ENCODE results near the gene FBXL17. TPM values are rescaled to one million over a fixed set of nuclear protein-coding genes. Genes with fewer than 3 reads are reported as not detected.
A peak's percentile ranks its signal among the peaks of the same experiment; 100 is the strongest.
"Not testable (repeated sequence)": the region's sequence is repeated elsewhere in the genome, so short reads cannot be mapped to it uniquely, and the experiment has no call there.

The FBXL17 gene
- total RNA-seq, 1 experiment from 2014 or later: 3.5 TPM

- H3K4me1 Mint-ChIP-seq; H3K27ac Mint-ChIP-seq; POLR2A ChIA-PET; CTCF ChIA-PET; H3K27me3 Mint-ChIP-seq (ENCODE audit: low read depth); H3K4me3 Mint-ChIP-seq; H3K36me3 Mint-ChIP-seq; H3K9me3 Mint-ChIP-seq; ATAC-seq: not testable (repeated sequence)
- peak; percentile 28 for DNase-seq (ENCODE audit: low spot score)
These were observed 107.8 kb downstream of the FBXL17 start for GRCh38 chr5:108274080-108274479.

DNA sequence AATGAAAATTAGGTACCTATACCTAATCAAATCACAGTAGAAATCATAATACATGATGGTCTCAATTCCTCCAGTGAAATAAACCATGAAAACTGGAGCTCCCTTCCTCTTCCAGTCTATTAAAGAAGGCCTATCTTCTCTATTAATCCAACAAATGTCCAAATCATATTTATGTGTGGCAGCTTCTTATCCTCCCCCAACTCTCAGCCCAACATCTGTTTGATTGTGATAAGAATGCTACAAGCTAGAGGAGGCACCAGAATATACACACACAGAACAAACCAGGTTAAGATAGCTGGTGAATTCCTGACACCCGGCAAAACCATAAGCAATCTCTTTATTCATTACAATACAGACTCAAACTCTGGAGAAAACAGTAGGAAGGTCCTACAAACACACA is 110.8 kb downstream of the FBXL17 start:
- Mint-ChIP-seq H3K36me3 (no peaks in the 10 kb centered on the region), H3K4me1 (peaks cover 5% of the 10 kb centered on the region), H3K27me3 (ENCODE audit: low read depth) (no peaks in the 10 kb centered on the region; the same call in 1 of the 2 replicates), H3K27ac (no peak overlapping the region), H3K4me3 (no peak overlapping the region), H3K9me3 (peaks cover 3% of the 10 kb centered on the region)
- ChIA-PET POLR2A (no interaction called here), CTCF (interaction anchor here (2.0 kb wide), 1 partner anchor 10 kb away, joined by 15 read pairs; no protein-coding TSS in a partner anchor)
- no peak for TF ChIP-seq SP1 (CRISPR knock-in tag; conservative IDR thresholded peaks at IDR 0.05)
- TF ChIP-seq, protein P1, sequence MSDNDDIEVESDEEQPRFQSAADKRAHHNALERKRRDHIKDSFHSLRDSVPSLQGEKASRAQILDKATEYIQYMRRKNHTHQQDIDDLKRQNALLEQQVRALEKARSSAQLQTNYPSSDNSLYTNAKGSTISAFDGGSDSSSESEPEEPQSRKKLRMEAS (CRISPR knock-in tag; IDR thresholded peaks at IDR 0.05): no peak
- TF ChIP-seq FOXJ3 (CRISPR knock-in tag; IDR thresholded peaks at IDR 0.05; ENCODE audit: borderline replicate concordance): no peak
- TF ChIP-seq USF2 (CRISPR knock-in tag; IDR thresholded peaks at IDR 0.05): no peak
- no peak for TF ChIP-seq IRF2 (CRISPR knock-in tag; IDR thresholded peaks at IDR 0.05; ENCODE audit: borderline replicate concordance, low read depth)
- TF ChIP-seq ATF1 (CRISPR knock-in tag; IDR thresholded peaks at IDR 0.05): no peak
- no peak for TF ChIP-seq NFE2L1 (CRISPR knock-in tag; IDR thresholded peaks at IDR 0.05)
- TF ChIP-seq SMAD4 (CRISPR knock-in tag; IDR thresholded peaks at IDR 0.05): no peak
- ATAC-seq (no peak), DNase-seq (ENCODE audit: low spot score) (no peak)

DNA sequence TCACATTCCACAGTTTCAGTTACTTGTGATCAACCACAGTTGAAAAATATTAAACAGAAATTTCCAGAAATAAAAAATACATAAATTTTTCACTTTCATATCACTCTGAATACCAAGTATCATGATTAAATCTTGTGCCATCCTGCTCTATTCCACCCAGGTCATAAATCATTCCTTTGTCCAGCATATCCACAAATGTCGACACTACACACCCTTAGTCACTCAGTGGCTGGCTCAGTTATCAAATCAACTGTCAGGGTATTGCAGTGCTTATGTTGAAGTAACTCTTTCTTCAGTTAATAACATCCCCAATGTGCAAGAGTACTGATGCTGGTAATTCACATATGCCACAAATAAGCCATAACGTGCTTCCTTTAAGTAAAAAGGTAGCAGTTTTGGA is 115.7 kb downstream of the FBXL17 start:
- no peak overlapping the region for H3K27ac Mint-ChIP-seq
- no peaks in the 10 kb centered on the region for H3K36me3 Mint-ChIP-seq
- H3K9me3 Mint-ChIP-seq: no peaks in the 10 kb centered on the region
- DNase-seq (ENCODE audit: low spot score) (no peak), ATAC-seq (no peak)
- CTCF ChIA-PET: no interaction called here
- H3K4me1 Mint-ChIP-seq: no peaks in the 10 kb centered on the region
- H3K4me3 Mint-ChIP-seq: no peak overlapping the region
- POLR2A ChIA-PET: no interaction called here
- no peaks in the 10 kb centered on the region for H3K27me3 Mint-ChIP-seq (ENCODE audit: low read depth)
- no peak for TF ChIP-seq KAT7 (CRISPR knock-in tag; IDR thresholded peaks at IDR 0.05; ENCODE audit: borderline replicate concordance)
- TF ChIP-seq ZNF671 (CRISPR knock-in tag; IDR thresholded peaks at IDR 0.05): no peak
- TF ChIP-seq, protein P2, sequence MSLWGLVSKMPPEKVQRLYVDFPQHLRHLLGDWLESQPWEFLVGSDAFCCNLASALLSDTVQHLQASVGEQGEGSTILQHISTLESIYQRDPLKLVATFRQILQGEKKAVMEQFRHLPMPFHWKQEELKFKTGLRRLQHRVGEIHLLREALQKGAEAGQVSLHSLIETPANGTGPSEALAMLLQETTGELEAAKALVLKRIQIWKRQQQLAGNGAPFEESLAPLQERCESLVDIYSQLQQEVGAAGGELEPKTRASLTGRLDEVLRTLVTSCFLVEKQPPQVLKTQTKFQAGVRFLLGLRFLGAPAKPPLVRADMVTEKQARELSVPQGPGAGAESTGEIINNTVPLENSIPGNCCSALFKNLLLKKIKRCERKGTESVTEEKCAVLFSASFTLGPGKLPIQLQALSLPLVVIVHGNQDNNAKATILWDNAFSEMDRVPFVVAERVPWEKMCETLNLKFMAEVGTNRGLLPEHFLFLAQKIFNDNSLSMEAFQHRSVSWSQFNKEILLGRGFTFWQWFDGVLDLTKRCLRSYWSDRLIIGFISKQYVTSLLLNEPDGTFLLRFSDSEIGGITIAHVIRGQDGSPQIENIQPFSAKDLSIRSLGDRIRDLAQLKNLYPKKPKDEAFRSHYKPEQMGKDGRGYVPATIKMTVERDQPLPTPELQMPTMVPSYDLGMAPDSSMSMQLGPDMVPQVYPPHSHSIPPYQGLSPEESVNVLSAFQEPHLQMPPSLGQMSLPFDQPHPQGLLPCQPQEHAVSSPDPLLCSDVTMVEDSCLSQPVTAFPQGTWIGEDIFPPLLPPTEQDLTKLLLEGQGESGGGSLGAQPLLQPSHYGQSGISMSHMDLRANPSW (CRISPR knock-in tag; conservative IDR thresholded peaks at IDR 0.05; ENCODE audit: low read depth): no peak
- TF ChIP-seq, protein P3, sequence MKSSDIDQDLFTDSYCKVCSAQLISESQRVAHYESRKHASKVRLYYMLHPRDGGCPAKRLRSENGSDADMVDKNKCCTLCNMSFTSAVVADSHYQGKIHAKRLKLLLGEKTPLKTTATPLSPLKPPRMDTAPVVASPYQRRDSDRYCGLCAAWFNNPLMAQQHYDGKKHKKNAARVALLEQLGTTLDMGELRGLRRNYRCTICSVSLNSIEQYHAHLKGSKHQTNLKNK (CRISPR knock-in tag; IDR thresholded peaks at IDR 0.05): no peak
- no peak for TF ChIP-seq CREM (CRISPR knock-in tag; IDR thresholded peaks at IDR 0.05)
- TF ChIP-seq ERG (CRISPR knock-in tag; IDR thresholded peaks at IDR 0.05): no peak
- no peak for TF ChIP-seq JAZF1 (CRISPR knock-in tag; IDR thresholded peaks at IDR 0.05)
- TF ChIP-seq, protein P4, sequence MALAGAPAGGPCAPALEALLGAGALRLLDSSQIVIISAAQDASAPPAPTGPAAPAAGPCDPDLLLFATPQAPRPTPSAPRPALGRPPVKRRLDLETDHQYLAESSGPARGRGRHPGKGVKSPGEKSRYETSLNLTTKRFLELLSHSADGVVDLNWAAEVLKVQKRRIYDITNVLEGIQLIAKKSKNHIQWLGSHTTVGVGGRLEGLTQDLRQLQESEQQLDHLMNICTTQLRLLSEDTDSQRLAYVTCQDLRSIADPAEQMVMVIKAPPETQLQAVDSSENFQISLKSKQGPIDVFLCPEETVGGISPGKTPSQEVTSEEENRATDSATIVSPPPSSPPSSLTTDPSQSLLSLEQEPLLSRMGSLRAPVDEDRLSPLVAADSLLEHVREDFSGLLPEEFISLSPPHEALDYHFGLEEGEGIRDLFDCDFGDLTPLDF (CRISPR knock-in tag; IDR thresholded peaks at IDR 0.05): no peak
- TF ChIP-seq, protein P5, sequence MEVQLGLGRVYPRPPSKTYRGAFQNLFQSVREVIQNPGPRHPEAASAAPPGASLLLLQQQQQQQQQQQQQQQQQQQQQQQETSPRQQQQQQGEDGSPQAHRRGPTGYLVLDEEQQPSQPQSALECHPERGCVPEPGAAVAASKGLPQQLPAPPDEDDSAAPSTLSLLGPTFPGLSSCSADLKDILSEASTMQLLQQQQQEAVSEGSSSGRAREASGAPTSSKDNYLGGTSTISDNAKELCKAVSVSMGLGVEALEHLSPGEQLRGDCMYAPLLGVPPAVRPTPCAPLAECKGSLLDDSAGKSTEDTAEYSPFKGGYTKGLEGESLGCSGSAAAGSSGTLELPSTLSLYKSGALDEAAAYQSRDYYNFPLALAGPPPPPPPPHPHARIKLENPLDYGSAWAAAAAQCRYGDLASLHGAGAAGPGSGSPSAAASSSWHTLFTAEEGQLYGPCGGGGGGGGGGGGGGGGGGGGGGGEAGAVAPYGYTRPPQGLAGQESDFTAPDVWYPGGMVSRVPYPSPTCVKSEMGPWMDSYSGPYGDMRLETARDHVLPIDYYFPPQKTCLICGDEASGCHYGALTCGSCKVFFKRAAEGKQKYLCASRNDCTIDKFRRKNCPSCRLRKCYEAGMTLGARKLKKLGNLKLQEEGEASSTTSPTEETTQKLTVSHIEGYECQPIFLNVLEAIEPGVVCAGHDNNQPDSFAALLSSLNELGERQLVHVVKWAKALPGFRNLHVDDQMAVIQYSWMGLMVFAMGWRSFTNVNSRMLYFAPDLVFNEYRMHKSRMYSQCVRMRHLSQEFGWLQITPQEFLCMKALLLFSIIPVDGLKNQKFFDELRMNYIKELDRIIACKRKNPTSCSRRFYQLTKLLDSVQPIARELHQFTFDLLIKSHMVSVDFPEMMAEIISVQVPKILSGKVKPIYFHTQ (CRISPR knock-in tag; IDR thresholded peaks at IDR 0.05): no peak
- no peak for TF ChIP-seq ZNF219 (CRISPR knock-in tag; IDR thresholded peaks at IDR 0.05; ENCODE audit: borderline replicate concordance)
- TF ChIP-seq ARID4B (CRISPR knock-in tag; IDR thresholded peaks at IDR 0.05; ENCODE audit: borderline replicate concordance): no peak

Data from WTC11 (cell line).